Activated CD4-positive, alpha-beta memory T cell treated with anti-CD3 and anti-CD28 coated beads, Interleukin-2, amount 10 ng/mL, durations not matched to agents 7 days and 5 days (primary cell): Measurements from ENCODE around the gene FBH1. TPM values are rescaled to one million over a fixed set of nuclear protein-coding genes. Genes with fewer than 3 reads are reported as not detected.

Experiments
- CTCF ChIA-PET: fragments of 350-600 bp; sonication (Branson Sonifier 250); formaldehyde crosslinking; loops from one replicate; lab custom pipeline; 2021; ENCODE audit warnings: antibody characterized with exemption, inconsistent platforms; lab: Charles Lee
- POLR2A ChIA-PET: fragments of 350-600 bp; sonication (Branson Sonifier 250); formaldehyde crosslinking; loops from one replicate; lab custom pipeline; 2021; ENCODE audit warnings: antibody characterized with exemption; lab: Charles Lee
- DNase-seq: peaks from one replicate; pipeline ENCODE4 v3.0.0-alpha.2; 2020
- H3K27ac Mint-ChIP-seq: one replicate; pipeline ENCODE4 v1.8.0; 2021; ENCODE audit warnings: mild to moderate bottlenecking, mixed read lengths
- H3K27me3 Mint-ChIP-seq: one replicate; pipeline ENCODE4 v1.8.0; 2021; ENCODE audit warnings: mixed read lengths
- H3K36me3 Mint-ChIP-seq: one replicate; pipeline ENCODE4 v1.8.0; 2021; ENCODE audit warnings: low read depth, mixed read lengths
- H3K4me1 Mint-ChIP-seq: one replicate; pipeline ENCODE4 v1.8.0; 2021; ENCODE audit warnings: mixed read lengths
- H3K4me3 Mint-ChIP-seq: one replicate; pipeline ENCODE4 v1.8.0; 2021; ENCODE audit warnings: mild to moderate bottlenecking, mixed read lengths
- H3K9me3 Mint-ChIP-seq: one replicate; pipeline ENCODE4 v1.8.0; 2021; ENCODE audit warnings: mixed read lengths
- total RNA-seq, 2 experiments: library from RNA; stranded (reverse); gene quantifications; one replicate each; pipeline ENCODE4 v1.2.3, GENCODE V29; 2021

Gene FBH1
- total RNA-seq, 2 experiments from 2014 or later: 54.8 to 61.6 TPM

DNA sequence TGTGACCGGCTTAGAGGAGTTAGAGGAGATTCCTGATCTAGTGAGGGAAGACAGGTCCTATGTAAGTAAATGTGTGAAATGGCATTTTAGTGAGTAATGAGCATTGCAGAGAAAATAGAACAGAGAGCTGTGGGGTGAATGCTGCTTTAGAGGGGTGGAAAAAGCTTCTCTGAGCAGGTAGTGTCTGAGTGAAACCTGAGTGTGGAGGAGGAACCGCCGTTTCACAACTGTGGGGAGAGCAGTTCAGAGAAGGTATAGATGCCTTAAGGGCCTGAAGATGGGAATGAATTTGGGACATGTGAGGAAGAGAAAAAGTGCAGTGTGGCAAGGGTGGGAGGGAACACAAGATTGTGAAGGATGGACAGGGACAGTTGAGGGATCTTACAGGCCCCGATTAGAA lies 21.6 kb downstream of the FBH1 start:
- Mint-ChIP-seq H3K27me3 (no peaks in the 10 kb centered on the region), H3K36me3 (peaks cover 56% of the 10 kb centered on the region), H3K9me3 (no peaks in the 10 kb centered on the region), H3K4me1 (peaks cover 4% of the 10 kb centered on the region), H3K27ac (no peak overlapping the region), H3K4me3 (no peak overlapping the region)
- POLR2A ChIA-PET: no interaction called here
- CTCF ChIA-PET: interaction anchor here (0.7 kb wide), 1 partner anchor 289 kb away, joined by 3 read pairs; no protein-coding TSS in a partner anchor
- DNase-seq: no peak

DNA sequence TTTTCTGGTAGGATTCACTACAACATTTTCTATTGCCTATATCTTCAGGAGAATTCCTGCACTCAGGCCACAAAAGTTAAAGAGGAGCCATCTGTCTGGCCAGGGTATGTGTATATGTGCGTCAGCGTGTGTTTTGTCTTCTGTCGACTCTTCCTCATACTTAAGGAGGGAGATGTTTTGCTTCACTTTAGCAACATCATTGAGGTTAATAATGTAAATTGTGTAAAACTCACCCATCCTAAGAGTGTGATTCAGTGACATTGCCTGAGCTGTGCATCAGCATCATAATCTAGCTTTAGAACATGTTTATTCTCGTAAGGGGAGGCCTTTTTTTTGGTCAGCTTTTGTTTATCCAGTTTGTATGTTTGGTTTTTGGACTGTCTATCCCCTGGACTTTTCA lies 23.7 kb downstream of the FBH1 start:
- ChIA-PET POLR2A (no interaction called here), CTCF (no interaction called here)
- Mint-ChIP-seq H3K27me3 (no peaks in the 10 kb centered on the region), H3K9me3 (no peaks in the 10 kb centered on the region), H3K36me3 (peaks cover 56% of the 10 kb centered on the region), H3K27ac (no peak overlapping the region), H3K4me3 (no peak overlapping the region), H3K4me1 (no peaks in the 10 kb centered on the region)
- DNase-seq: no peak

DNA sequence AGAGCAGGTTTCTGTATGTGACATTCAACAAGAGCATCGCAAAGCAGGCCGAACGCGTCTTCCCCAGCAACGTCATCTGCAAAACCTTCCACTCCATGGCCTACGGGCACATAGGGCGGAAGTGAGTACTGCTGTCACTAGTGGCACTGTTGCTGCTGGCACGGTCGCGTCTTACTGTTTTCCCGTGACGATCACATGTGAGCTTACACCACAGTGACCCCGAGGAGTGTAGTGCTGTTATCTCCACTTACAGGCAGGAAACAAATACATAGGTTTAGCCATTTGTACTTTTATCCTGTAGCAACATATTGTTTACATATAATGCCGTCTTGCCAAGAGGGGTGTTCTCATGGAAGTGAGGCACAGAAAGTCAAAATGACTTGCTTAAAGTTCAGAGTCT lies 25.4 kb downstream of the FBH1 start:
- Mint-ChIP-seq H3K27ac (no peak overlapping the region), H3K27me3 (no peaks in the 10 kb centered on the region), H3K4me3 (no peak overlapping the region), H3K36me3 (peaks cover 57% of the 10 kb centered on the region), H3K9me3 (no peaks in the 10 kb centered on the region), H3K4me1 (no peaks in the 10 kb centered on the region)
- DNase-seq: no peak
- POLR2A ChIA-PET: no interaction called here
- CTCF ChIA-PET: no interaction called here

DNA sequence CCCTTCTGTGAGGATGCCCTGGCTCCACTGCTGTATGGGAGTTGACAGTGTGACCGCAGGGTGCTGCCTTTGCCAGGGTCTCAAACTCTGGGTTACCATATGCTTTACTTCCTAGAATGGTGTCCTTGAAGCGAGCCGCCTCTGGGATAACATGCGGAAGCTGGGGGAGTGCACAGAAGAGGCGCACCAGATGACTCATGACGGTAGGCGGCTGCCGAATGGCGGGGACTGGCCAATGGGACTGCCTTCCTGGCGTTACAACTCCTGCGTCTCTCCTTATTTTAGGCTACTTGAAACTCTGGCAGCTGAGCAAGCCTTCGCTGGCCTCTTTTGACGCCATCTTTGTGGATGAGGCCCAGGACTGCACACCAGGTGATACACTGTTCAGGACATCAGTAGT lies 27.3 kb downstream of the FBH1 start:
- H3K4me1 Mint-ChIP-seq: no peaks in the 10 kb centered on the region
- ChIA-PET POLR2A (no interaction called here), CTCF (no interaction called here)
- H3K4me3 Mint-ChIP-seq: no peak overlapping the region
- no peak for DNase-seq
- H3K36me3 Mint-ChIP-seq: peaks cover 56% of the 10 kb centered on the region
- H3K9me3 Mint-ChIP-seq: no peaks in the 10 kb centered on the region
- no peak overlapping the region for H3K27ac Mint-ChIP-seq
- no peaks in the 10 kb centered on the region for H3K27me3 Mint-ChIP-seq

DNA sequence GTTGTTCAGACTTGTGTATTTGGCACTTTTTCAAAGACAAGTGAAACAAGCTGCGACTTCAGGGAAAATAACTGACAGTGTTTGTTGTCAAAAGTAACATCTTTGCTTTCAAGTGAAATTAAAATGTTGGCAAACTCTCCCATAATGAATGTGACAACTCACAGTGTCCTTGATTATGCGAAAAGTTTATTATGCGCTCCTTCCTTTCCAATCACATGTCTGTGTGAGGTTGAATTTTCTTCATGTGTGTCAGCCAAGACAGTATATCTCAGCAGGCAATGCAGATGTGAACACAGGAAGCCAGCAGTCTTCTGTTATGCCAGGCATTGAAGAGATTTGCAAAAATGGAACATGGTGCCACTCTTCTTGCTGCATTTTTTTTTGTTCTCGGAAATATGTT lies 28.7 kb downstream of the FBH1 start:
- Mint-ChIP-seq H3K4me1 (no peaks in the 10 kb centered on the region), H3K27me3 (no peaks in the 10 kb centered on the region), H3K4me3 (no peak overlapping the region), H3K9me3 (no peaks in the 10 kb centered on the region), H3K27ac (no peak overlapping the region), H3K36me3 (peaks cover 64% of the 10 kb centered on the region)
- POLR2A ChIA-PET: no interaction called here
- no peak for DNase-seq
- CTCF ChIA-PET: no interaction called here

DNA sequence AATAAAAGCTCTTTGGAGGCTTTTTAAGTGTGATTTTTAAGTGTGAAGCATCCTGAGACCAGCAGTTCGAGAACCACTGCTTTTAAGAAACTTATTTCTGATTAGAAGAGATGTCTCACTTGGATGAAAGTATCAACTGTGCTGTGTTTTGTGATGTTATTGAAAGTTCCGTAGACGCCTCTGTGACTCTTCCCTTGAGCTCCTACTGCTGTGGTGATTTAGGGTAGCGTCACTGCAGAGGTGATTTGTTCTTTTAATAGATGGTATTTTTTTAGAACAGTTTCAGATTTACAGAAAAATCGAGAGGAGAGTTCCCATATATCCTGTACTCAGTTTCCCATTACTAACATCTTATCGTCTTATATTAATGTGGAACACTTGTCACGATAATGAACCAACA lies 29.5 kb downstream of the FBH1 start:
- ChIA-PET CTCF (no interaction called here), POLR2A (no interaction called here)
- Mint-ChIP-seq H3K27ac (no peak overlapping the region), H3K4me3 (no peak overlapping the region), H3K27me3 (no peaks in the 10 kb centered on the region), H3K9me3 (no peaks in the 10 kb centered on the region), H3K36me3 (peaks cover 66% of the 10 kb centered on the region), H3K4me1 (no peaks in the 10 kb centered on the region)
- DNase-seq: no peak

DNA sequence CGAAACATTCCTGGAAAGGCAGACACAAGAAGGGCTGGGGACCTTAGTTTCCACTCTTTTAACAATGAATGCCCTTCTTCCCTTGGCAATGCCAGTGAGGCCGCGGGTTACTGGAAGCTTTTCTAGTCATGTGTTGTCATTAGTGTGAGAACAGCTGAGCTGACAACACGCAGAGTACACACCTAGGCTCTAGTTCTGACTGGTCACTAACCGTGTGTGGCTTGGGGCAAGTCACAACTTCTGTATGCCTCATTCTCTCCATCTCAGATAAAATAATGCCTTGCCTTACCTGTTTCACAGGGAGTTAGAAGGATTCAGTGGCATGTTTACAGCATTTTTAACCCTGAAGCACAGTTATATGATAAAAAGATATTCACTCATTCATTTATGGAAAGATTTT lies 31.7 kb downstream of the FBH1 start:
- POLR2A ChIA-PET: no interaction called here
- H3K4me1 Mint-ChIP-seq: no peaks in the 10 kb centered on the region

DNA sequence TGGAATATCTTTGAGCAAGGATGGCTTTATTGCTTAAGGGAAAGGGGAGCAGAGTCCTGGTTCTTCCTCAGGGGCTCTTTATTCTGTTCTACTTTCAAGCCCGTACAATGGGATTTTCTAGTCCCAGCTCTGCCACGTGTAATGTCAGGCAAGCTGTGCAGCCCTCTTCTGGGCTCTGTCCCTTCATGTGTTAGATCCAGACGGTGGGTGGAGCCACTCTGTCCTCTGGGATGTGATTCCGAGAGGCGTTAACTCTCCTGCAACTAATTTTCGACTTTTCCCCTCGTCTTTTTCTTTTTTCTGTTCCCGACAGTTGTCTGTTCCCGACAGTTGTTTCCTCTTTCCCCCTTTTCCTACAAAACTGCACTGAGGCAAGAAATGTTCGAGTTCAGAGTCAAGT lies 34.8 kb downstream of the FBH1 start:
- no peak for DNase-seq
- H3K4me3 Mint-ChIP-seq: no peak overlapping the region
- no peaks in the 10 kb centered on the region for H3K4me1 Mint-ChIP-seq
- peaks cover 72% of the 10 kb centered on the region for H3K36me3 Mint-ChIP-seq
- H3K27ac Mint-ChIP-seq: no peak overlapping the region
- CTCF ChIA-PET: interaction anchor here (0.7 kb wide), 1 partner anchor 162 kb away, joined by 3 read pairs; no protein-coding TSS in a partner anchor
- H3K27me3 Mint-ChIP-seq: no peaks in the 10 kb centered on the region
- H3K9me3 Mint-ChIP-seq: no peaks in the 10 kb centered on the region
- POLR2A ChIA-PET: no interaction called here

More for the DNA sequence above, 31.7 kb downstream of the FBH1 start:
- H3K36me3 Mint-ChIP-seq: peaks cover 67% of the 10 kb centered on the region
- CTCF ChIA-PET: no interaction called here
- no peaks in the 10 kb centered on the region for H3K27me3 Mint-ChIP-seq
- H3K4me3 Mint-ChIP-seq: no peak overlapping the region
- H3K27ac Mint-ChIP-seq: no peak overlapping the region
- no peaks in the 10 kb centered on the region for H3K9me3 Mint-ChIP-seq
- DNase-seq: no peak

DNA sequence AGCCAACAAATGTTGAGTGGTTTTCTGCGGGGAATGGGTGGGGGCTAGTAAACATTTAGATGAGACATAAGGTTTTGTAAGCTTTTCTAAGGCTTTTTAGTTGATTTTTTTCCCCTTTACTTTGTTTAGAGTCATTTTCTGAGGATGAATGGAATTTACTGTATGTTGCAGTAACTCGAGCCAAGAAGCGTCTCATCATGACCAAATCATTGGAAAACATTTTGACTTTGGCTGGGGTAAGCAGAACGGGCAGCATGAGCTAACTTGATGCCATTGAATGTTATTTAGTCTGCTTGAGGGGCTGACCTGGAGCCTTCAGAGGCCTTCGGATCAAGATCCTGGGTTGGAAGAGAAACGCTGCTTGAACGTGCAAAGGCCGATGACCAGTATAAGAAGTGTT lies 37.3 kb downstream of the FBH1 start:
- no peak for DNase-seq
- CTCF ChIA-PET: interaction anchor here (0.6 kb wide), 1 partner anchor 87 kb away, joined by 3 read pairs; no protein-coding TSS in a partner anchor
- Mint-ChIP-seq H3K4me1 (no peaks in the 10 kb centered on the region), H3K27me3 (no peaks in the 10 kb centered on the region), H3K27ac (no peak overlapping the region), H3K9me3 (no peaks in the 10 kb centered on the region), H3K4me3 (no peak overlapping the region), H3K36me3 (peaks cover 78% of the 10 kb centered on the region)
- POLR2A ChIA-PET: no interaction called here

DNA sequence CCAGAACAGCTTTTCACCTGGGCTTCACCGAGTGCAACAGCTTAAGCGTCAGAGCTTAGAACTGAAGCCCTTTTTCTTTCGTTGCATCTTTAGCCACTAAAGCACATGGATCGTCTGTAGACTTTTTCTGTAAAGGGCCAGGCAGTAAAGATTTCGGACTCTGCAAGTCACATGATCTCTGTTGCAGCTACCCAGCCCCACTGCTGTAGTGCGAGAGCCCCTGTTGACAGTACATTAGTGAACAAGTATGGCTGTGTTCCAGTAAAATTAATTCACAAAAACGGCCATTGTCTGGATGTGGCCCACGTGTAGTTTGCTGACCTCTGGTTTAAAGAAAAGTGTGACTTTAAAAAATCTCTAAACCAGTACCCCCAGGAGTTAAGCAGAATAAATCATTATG lies 39.4 kb downstream of the FBH1 start:
- CTCF ChIA-PET: no interaction called here
- Mint-ChIP-seq H3K4me3 (no peak overlapping the region), H3K4me1 (no peaks in the 10 kb centered on the region), H3K36me3 (peaks cover 66% of the 10 kb centered on the region), H3K27me3 (no peaks in the 10 kb centered on the region), H3K27ac (no peak overlapping the region), H3K9me3 (no peaks in the 10 kb centered on the region)
- POLR2A ChIA-PET: interaction anchor here (0.7 kb wide), 1 partner anchor 49 kb away, joined by 3 read pairs; no protein-coding TSS in a partner anchor
- no peak for DNase-seq

DNA sequence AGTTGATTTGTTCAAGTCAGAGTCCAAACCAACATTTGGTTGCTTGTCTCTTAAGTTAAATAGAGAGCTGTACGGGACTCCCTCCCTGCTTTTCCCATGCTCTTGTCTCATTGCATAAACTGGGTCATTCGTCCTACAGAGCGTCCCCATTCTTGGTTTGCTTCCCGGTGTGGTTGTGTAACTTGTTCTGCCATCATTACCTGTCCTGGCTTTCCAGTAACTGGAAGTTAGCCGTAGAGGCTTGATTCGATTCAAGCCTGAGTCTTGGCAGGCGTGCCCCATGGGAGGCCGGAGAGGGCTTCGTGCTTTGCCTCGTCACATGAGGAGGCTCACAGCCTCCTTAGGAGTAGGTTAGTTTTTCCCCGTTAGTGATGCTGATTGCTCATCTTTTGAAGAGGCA lies 40.2 kb downstream of the FBH1 start:
- Mint-ChIP-seq H3K9me3 (no peaks in the 10 kb centered on the region), H3K4me3 (no peak overlapping the region), H3K36me3 (peaks cover 63% of the 10 kb centered on the region), H3K27ac (no peak overlapping the region), H3K27me3 (no peaks in the 10 kb centered on the region), H3K4me1 (no peaks in the 10 kb centered on the region)
- DNase-seq: no peak
- ChIA-PET POLR2A (no interaction called here), CTCF (no interaction called here)

DNA sequence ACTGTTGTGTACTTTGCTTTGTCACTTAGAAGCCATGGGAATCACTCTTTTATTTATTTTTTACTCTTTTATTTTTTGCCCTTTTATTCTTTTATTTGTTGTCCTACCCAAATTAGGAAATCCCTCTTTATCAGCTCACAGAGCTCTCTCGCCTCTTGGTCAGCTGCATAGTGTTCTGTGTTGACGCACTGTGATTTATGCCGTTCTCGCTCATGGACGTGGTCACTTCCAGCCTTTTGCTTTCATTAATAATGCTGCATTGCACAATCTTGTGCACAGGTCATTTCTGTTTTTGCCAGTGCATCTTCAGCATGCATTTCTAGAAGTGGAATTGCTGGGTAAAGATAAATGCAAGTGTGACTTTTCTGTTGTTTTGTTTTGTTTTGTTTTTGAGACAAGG lies 42.3 kb downstream of the FBH1 start:
- no peak for DNase-seq
- Mint-ChIP-seq H3K4me3 (no peak overlapping the region), H3K27me3 (no peaks in the 10 kb centered on the region), H3K27ac (no peak overlapping the region), H3K4me1 (no peaks in the 10 kb centered on the region), H3K36me3 (peaks cover 59% of the 10 kb centered on the region), H3K9me3 (no peaks in the 10 kb centered on the region)
- ChIA-PET POLR2A (no interaction called here), CTCF (no interaction called here)

DNA sequence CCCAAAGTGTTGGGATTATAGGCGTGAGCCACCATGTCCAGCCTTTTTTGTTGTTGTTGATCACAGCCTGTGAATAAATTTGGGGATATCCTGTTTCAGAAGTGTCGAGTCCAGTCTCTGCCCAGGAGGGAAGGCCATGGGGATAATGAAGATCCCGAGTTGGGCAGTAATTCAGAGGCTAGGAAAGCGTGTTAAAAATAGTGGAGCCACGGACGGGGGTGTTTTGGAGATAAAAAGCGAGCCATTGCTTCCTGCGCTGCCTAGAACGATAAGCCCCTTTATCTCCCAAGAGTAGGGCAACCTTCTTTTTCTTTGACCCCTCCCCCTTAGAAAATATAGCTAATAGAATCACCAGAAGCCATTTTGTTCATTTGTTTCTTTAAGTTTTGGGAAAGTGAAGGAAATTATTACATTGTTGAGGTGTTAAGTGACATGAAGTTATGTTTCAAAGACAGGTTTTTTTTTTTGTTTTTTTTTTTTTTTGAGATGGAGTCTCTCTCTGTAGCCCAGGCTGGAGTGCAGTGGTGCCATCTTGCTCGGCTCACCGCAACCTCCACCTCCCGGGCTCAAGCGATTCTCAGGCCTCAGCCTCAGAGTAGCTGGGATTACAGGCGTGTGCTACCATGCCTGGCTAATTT lies 44.0 kb downstream of the FBH1 start:
- no peak overlapping the region for H3K27ac Mint-ChIP-seq
- ChIA-PET CTCF (interaction anchor here (0.7 kb wide), 1 partner anchor 265 kb away, joined by 3 read pairs; no protein-coding TSS in a partner anchor), POLR2A (no interaction called here)
- H3K36me3 Mint-ChIP-seq: peaks cover 61% of the 10 kb centered on the region
- no peaks in the 10 kb centered on the region for H3K27me3 Mint-ChIP-seq
- no peaks in the 10 kb centered on the region for H3K9me3 Mint-ChIP-seq
- H3K4me1 Mint-ChIP-seq: no peaks in the 10 kb centered on the region
- no peak for DNase-seq
- no peak overlapping the region for H3K4me3 Mint-ChIP-seq

DNA sequence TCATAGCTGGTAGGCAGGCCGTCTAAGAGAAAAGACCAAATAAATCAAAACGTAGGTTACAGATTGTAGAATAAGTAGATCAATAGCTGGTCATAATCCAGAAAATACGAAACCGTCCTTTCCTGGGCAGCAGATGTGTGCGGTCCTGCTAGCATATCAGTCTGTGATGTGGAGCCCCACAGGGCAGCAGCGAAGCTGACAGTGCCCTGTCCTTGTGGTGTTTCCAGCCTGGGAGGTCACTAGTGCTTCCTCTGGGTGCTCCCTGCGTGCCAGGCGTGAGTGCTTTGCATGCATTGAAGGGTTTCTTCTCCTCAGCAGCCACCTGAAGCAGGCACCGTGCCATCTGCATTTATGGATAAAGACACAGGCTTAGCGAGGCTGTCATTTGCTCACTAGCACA lies 45.6 kb downstream of the FBH1 start:
- ChIA-PET CTCF (interaction anchor here (0.6 to 1.3 kb wide), 2 partner anchors 16 to 78 kb away, joined by 3 to 7 read pairs; no protein-coding TSS in a partner anchor), POLR2A (no interaction called here)
- H3K36me3 Mint-ChIP-seq: peaks cover 47% of the 10 kb centered on the region
- H3K27ac Mint-ChIP-seq: no peak overlapping the region
- no peak overlapping the region for H3K4me3 Mint-ChIP-seq
- no peaks in the 10 kb centered on the region for H3K9me3 Mint-ChIP-seq
- no peaks in the 10 kb centered on the region for H3K4me1 Mint-ChIP-seq
- DNase-seq: no peak
- no peaks in the 10 kb centered on the region for H3K27me3 Mint-ChIP-seq
